ENCODE data around the gene POU6F2. TPM values are rescaled to one million over a fixed set of nuclear protein-coding genes. Genes with fewer than 3 reads are reported as not detected.

POU6F2 gene
- total and polyA plus RNA-seq, 2 experiments from 2014 or later, result not detected

- Histone ChIP-seq H3K9me3 (ENCODE audit: low read depth) (no peaks in the 10 kb centered on the region), H3K79me2 (ENCODE audit: insufficient read depth) (no peaks in the 10 kb centered on the region), H3K36me3 (ENCODE audit: low read depth) (no peaks in the 10 kb centered on the region), H4K20me1 (ENCODE audit: insufficient read depth) (no peaks in the 10 kb centered on the region), H3F3A (ENCODE audit: insufficient read depth) (no peaks in the 10 kb centered on the region), H2AFZ (no peak overlapping the region), H3K27me3 (replicated peaks; ENCODE audit: insufficient read depth) (no peaks in the 10 kb centered on the region), H3K9ac (no peak overlapping the region), H3K4me2 (ENCODE audit: unreplicated experiment) (no peak overlapping the region), H3K27ac (no peak overlapping the region), H3K4me1 (ENCODE audit: insufficient read depth) (no peaks in the 10 kb centered on the region), H3K9me2 (ENCODE audit: insufficient read depth) (no peaks in the 10 kb centered on the region), H3K4me3 (no peak overlapping the region)
- in situ Hi-C loops (cut with MboI), result no loop called here
- TF ChIP-seq EZH2 (IDR thresholded peaks at IDR 0.05; ENCODE audit: insufficient read depth, poor library complexity, severe bottlenecking) (no peak), EZH2phosphoT487 (IDR thresholded peaks at IDR 0.05; ENCODE audit: insufficient read depth, low read depth) (no peak)
- WGBS, 2 experiments (ENCODE audit: low coverage in 1 of 2, low lambda C conversion rate in 2 of 2, missing lambda C conversion rate in 2 of 2), result 4 to 6% methylated on average over 2 of the region's 2 CpGs
- DNase-seq, result no peak
These were observed 65.8 kb downstream of the POU6F2 start for GRCh38 chr7:39043531-39043930.

GRCh38 chr7:39044489-39044888 is 66.8 kb downstream of the POU6F2 start:
- no peak overlapping the region for H3K27ac ChIP-seq
- TF ChIP-seq EZH2 (IDR thresholded peaks at IDR 0.05; ENCODE audit: insufficient read depth, poor library complexity, severe bottlenecking), result no peak
- no peak for TF ChIP-seq EZH2phosphoT487 (IDR thresholded peaks at IDR 0.05; ENCODE audit: insufficient read depth, low read depth)
- H3F3A ChIP-seq (ENCODE audit: insufficient read depth), result no peaks in the 10 kb centered on the region
- no peak overlapping the region for H3K4me3 ChIP-seq
- H3K79me2 ChIP-seq (ENCODE audit: insufficient read depth), result no peaks in the 10 kb centered on the region
- H3K27me3 ChIP-seq (replicated peaks; ENCODE audit: insufficient read depth), result no peaks in the 10 kb centered on the region
- no peak overlapping the region for H2AFZ ChIP-seq
- no peak overlapping the region for H3K9ac ChIP-seq
- H4K20me1 ChIP-seq (ENCODE audit: insufficient read depth), result no peaks in the 10 kb centered on the region
- in situ Hi-C loops (cut with MboI), result no loop called here
- H3K36me3 ChIP-seq (ENCODE audit: low read depth), result no peaks in the 10 kb centered on the region
- no peaks in the 10 kb centered on the region for H3K4me1 ChIP-seq (ENCODE audit: insufficient read depth)
- no peaks in the 10 kb centered on the region for H3K9me3 ChIP-seq (ENCODE audit: low read depth)
- no peak for DNase-seq
- 31 to 32% methylated on average over 4 of the region's 4 CpGs for WGBS, 2 experiments (ENCODE audit: low coverage in 1 of 2, low lambda C conversion rate in 2 of 2, missing lambda C conversion rate in 2 of 2)
- H3K9me2 ChIP-seq (ENCODE audit: insufficient read depth), result no peaks in the 10 kb centered on the region
- H3K4me2 ChIP-seq (ENCODE audit: unreplicated experiment), result no peak overlapping the region

GRCh38 chr7:39045231-39045630 is 67.5 kb downstream of the POU6F2 start:
- no peaks in the 10 kb centered on the region for H3K27me3 ChIP-seq (replicated peaks; ENCODE audit: insufficient read depth)
- no peaks in the 10 kb centered on the region for H3K4me1 ChIP-seq (ENCODE audit: insufficient read depth)
- H3K79me2 ChIP-seq (ENCODE audit: insufficient read depth), result no peaks in the 10 kb centered on the region
- H3F3A ChIP-seq (ENCODE audit: insufficient read depth), result no peaks in the 10 kb centered on the region
- in situ Hi-C loops (cut with MboI), result no loop called here
- no peak overlapping the region for H2AFZ ChIP-seq
- 0 to 4% methylated on average over 1 of the region's 1 CpG for WGBS, 2 experiments (ENCODE audit: low coverage in 1 of 2, low lambda C conversion rate in 2 of 2, missing lambda C conversion rate in 2 of 2)
- no peak overlapping the region for H3K4me3 ChIP-seq
- no peaks in the 10 kb centered on the region for H4K20me1 ChIP-seq (ENCODE audit: insufficient read depth)
- H3K9me2 ChIP-seq (ENCODE audit: insufficient read depth), result no peaks in the 10 kb centered on the region
- H3K9me3 ChIP-seq (ENCODE audit: low read depth), result no peaks in the 10 kb centered on the region
- no peak for DNase-seq
- H3K27ac ChIP-seq, result no peak overlapping the region
- no peak overlapping the region for H3K9ac ChIP-seq
- H3K4me2 ChIP-seq (ENCODE audit: unreplicated experiment), result no peak overlapping the region
- no peak for TF ChIP-seq EZH2 (IDR thresholded peaks at IDR 0.05; ENCODE audit: insufficient read depth, poor library complexity, severe bottlenecking)
- TF ChIP-seq EZH2phosphoT487 (IDR thresholded peaks at IDR 0.05; ENCODE audit: insufficient read depth, low read depth), result no peak
- H3K36me3 ChIP-seq (ENCODE audit: low read depth), result no peaks in the 10 kb centered on the region

GRCh38 chr7:39051279-39051678 is 73.6 kb downstream of the POU6F2 start:
- H4K20me1 ChIP-seq (ENCODE audit: insufficient read depth), result no peaks in the 10 kb centered on the region
- TF ChIP-seq EZH2phosphoT487 (IDR thresholded peaks at IDR 0.05; ENCODE audit: insufficient read depth, low read depth), result no peak
- no peak for TF ChIP-seq EZH2 (IDR thresholded peaks at IDR 0.05; ENCODE audit: insufficient read depth, poor library complexity, severe bottlenecking)
- no peaks in the 10 kb centered on the region for H3K9me3 ChIP-seq (ENCODE audit: low read depth)
- H3K79me2 ChIP-seq (ENCODE audit: insufficient read depth), result no peaks in the 10 kb centered on the region
- no peaks in the 10 kb centered on the region for H3K4me1 ChIP-seq (ENCODE audit: insufficient read depth)
- 0 to 13% methylated on average over 1 of the region's 1 CpG for WGBS, 2 experiments (ENCODE audit: low coverage in 1 of 2, low lambda C conversion rate in 2 of 2, missing lambda C conversion rate in 2 of 2)
- H3K36me3 ChIP-seq (ENCODE audit: low read depth), result no peaks in the 10 kb centered on the region
- H3K27me3 ChIP-seq (replicated peaks; ENCODE audit: insufficient read depth), result no peaks in the 10 kb centered on the region
- no peaks in the 10 kb centered on the region for H3F3A ChIP-seq (ENCODE audit: insufficient read depth)
- no peak overlapping the region for H3K9ac ChIP-seq
- in situ Hi-C loops (cut with MboI), result no loop called here
- H3K9me2 ChIP-seq (ENCODE audit: insufficient read depth), result no peaks in the 10 kb centered on the region
- H3K4me2 ChIP-seq (ENCODE audit: unreplicated experiment), result no peak overlapping the region
- no peak overlapping the region for H3K27ac ChIP-seq
- DNase-seq, result no peak
- H3K4me3 ChIP-seq, result no peak overlapping the region
- H2AFZ ChIP-seq, result no peak overlapping the region

GRCh38 chr7:39051707-39052106 is 74.0 kb downstream of the POU6F2 start:
- Histone ChIP-seq H3K9me3 (ENCODE audit: low read depth) (no peaks in the 10 kb centered on the region), H3K4me1 (ENCODE audit: insufficient read depth) (no peaks in the 10 kb centered on the region), H3F3A (ENCODE audit: insufficient read depth) (no peaks in the 10 kb centered on the region), H3K9me2 (ENCODE audit: insufficient read depth) (no peaks in the 10 kb centered on the region), H3K4me2 (ENCODE audit: unreplicated experiment) (no peak overlapping the region), H3K36me3 (ENCODE audit: low read depth) (no peaks in the 10 kb centered on the region), H3K9ac (no peak overlapping the region), H4K20me1 (ENCODE audit: insufficient read depth) (no peaks in the 10 kb centered on the region), H3K4me3 (no peak overlapping the region), H3K27me3 (replicated peaks; ENCODE audit: insufficient read depth) (no peaks in the 10 kb centered on the region), H3K79me2 (ENCODE audit: insufficient read depth) (no peaks in the 10 kb centered on the region), H2AFZ (no peak overlapping the region), H3K27ac (no peak overlapping the region)
- TF ChIP-seq EZH2phosphoT487 (IDR thresholded peaks at IDR 0.05; ENCODE audit: insufficient read depth, low read depth) (no peak), EZH2 (IDR thresholded peaks at IDR 0.05; ENCODE audit: insufficient read depth, poor library complexity, severe bottlenecking) (no peak)
- in situ Hi-C loops (cut with MboI), result no loop called here
- DNase-seq, result no peak
- 59 to 60% methylated on average over 4 of the region's 4 CpGs for WGBS, 2 experiments (ENCODE audit: low coverage in 1 of 2, low lambda C conversion rate in 2 of 2, missing lambda C conversion rate in 2 of 2)
